ENCODE data around the gene IGFBP4.

GRCh38 chr17:40456396-40456951 lies 13.2 kb downstream of the IGFBP4 start:
- TF ChIP-seq POLR2A (IDR thresholded peaks at IDR 0.05), result no peak
- TF ChIP-seq CTCF (IDR thresholded peaks at IDR 0.05), result no peak

Measured in tibial nerve (tissue), 3 donors.